Kidney glomerular epithelial cell (primary cell): ENCODE results near the gene EEF1B2.
A peak's percentile ranks its signal among the peaks of the same experiment; 100 is the strongest.
"Not testable (repeated sequence)": the region's sequence is repeated elsewhere in the genome, so short reads cannot be mapped to it uniquely, and the experiment has no call there.

ENCODE experiments used
- DNase-seq: peaks from one replicate; lab custom pipeline; 2025; lab: John Stamatoyannopoulos, UW

Gene EEF1B2

DNA sequence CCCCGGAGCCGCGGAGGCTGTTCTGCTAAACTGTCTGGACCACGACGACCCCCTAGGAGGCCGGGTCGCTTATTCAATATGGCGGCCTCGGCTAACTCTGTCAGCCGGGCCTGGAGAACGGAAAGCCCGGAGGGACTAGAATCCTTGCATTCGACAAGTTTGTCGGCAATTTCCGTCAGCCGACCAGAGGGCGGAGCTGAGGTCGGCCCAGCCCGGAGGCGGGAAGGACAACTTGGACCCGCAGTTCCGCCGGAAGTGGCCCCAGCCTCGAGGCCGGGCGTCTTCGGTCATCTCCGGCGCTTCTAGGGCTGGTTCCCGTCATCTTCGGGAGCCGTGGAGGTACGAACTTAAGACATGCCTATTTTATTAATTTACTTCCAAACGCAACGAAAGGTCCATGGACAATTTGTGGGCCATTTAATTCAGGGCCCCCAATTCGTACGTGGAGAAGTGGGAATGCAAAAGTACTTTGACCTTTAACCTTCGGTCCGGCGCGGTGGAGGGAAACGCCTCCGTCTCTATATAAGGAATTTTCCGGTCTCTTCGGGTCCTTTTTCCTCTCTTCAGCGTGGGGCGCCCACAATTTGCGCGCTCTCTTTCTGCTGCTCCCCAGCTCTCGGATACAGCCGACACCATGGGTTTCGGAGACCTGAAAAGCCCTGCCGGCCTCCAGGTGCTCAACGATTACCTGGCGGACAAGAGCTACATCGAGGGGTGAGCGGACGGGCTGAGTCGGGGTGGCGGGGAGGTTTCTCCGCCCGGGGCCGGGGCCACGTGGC is at the start of gene EEF1B2, which contains the start of gene NDUFS1:
Gene EEF1B2, plus strand, starts transcription at position 550 of the 779 bp plus-strand sequence. Its CDS starts 85 bp downstream, at position 635.
Gene NDUFS1, minus strand, starts transcription at position 99 of the 779 bp plus-strand sequence. CDS start 5,766 bp downstream, outside the sequence.
- DNase-seq: peak; percentile 90

GRCh38 chr2:206112108-206112507 is 47.6 kb upstream of the EEF1B2 start:
- DNase-seq: no peak

GRCh38 chr2:206112846-206113547 is 46.7 kb upstream of the EEF1B2 start:
- DNase-seq: no peak

- DNase-seq: no peak
Measured at GRCh38 chr2:206115026-206115578, 44.6 kb upstream of the EEF1B2 start.

DNA sequence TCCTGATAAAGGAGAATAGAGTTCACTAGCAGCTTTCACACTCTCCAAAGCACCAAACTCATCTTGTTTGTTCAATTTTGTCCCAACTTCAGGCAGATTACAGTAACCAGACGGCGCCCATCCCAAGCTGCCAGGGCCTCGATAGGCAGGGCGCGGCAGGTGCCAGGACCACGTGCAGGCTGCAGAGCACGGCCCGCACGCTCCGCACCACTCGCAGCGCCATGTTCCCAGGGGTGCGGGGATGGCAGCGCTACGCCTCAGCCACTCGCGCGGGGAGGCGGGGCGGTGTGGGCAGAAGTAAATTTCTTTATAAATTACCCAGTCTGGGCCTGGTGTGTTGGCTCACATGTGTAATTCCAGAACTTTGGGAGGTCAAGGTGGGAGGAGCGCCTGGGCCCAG is 43.4 kb upstream of the EEF1B2 start:
- no peak for DNase-seq

DNA sequence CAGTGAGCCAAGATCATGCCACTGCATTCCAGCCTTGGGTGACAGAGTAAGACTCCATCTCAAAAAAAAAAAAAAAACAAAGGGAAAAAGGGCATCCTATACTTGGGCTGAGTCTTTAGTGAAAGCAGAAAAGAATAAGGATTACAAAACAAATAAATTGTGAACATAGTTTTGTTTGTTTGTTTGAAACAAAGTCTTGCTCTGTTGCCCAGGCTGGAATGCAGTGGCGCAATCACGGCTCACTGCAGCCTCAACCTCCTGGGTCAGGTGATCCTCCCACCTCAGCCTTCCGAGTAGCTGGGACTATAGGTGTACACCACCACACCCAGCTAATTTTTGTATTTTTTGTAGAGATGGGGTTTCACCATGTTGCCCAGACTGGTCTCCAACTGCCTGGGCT is 37.1 kb upstream of the EEF1B2 start:
- DNase-seq: not testable (repeated sequence)

DNA sequence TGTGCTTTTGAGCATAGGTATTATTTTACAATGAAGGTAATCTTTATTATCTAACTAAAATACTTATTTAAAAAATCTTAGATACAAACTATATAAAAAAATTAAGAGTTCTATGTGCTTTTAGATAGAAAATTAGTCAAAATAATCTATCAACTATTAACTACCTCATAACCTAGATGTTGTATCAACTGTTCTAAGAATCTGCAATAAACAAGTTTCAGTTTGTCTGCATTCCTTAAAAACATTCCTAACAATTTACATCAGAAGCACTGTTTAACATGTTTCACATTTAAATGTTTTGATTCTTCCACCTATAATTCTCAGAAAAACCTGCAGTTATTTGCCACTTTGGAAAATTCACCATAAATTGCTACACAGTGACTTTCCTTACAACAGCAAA is 33.8 kb upstream of the EEF1B2 start:
- no peak for DNase-seq

DNA sequence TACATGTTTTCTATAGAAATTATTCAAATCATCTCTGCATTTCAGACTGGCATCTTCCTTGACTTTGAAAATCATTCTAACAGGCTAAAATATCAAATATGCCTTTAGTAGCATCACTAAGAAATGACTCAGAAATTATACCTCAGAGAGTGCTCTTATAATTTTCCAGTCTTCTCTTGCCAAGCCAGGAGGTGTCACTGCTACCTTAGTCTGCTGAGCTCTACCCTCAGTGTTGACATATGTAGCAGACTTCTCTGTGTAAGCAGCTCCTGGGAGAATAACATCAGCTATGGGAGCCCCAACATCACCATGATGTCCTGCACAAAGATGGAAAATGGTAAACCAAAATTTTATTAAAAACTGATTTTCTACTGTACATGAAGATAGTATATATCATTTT is 32.0 kb upstream of the EEF1B2 start:
- DNase-seq: no peak

DNA sequence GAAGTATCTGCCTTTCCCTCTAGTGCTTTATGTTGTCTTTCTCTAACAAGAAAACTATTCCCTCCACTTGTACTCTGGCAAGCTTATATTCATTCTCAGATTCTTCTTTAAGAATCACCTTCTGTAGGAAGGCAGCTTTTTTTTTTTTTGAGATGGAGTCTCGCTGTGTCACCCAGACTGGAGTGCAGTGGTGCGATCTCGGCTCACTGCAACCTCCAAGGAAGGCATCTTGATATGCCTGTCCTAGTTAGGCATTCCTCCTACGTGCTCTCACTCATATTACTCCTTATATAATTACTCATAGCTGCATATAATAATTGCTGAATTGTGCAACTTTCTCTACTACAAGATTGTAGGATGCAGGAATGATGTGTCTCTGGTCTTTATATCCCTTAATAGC is 16.2 kb upstream of the EEF1B2 start:
- DNase-seq: no peak

DNA sequence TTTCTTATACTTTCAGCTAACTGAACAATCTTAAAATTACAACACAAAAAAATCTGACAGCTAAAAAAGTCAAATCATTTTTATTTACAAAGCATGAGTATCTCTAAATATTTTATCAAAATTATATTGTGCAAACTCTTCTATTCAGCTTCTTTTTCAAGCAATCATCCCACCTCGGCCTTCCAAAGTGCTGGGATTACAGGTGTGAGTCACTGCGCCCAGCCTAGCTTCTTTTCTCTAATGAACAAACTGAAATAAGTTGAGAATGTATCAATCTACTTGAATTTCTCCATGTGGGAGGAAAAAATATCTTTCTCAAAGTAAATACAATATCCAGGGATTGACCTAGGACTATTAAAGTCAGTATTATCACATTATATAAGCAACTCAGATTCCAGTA is 15.3 kb upstream of the EEF1B2 start:
- no peak for DNase-seq

DNA sequence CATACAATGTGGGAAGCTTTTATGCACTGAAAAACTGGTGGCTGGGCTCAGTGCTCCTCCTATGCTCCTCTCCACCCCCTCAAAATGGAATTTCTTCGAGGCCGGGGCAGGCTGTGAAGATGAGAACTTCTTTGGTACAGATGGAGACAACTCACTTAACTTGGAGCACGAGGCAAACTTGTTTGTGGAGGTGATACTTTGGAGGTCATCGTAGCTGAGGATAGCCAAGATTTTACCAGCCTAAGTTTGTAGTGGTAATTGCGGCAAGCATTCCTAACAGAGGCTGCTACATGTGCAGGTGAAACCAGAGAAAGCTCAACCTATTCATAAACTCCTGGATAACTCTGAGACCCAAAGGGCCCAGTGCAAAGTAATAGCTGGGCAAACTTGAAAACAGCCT is 14.0 kb upstream of the EEF1B2 start:
- DNase-seq: no peak

DNA sequence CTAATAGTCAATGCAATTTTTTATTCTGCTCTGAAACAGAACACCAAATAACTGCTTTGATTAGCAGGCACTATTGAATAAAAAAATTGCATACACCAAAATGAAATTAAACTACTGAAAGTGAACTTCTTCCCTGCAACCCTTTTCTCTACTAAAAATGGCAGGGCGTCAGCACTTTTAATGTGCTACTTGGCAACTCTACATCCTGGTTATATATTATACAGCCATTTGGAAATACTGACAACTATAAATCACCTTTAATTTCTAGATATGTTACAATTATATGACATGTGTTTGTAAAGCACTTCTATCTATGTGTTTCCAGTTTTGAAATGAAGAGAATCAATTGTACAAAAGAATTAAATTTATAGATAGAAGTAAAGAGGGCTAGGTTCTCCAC is 10.4 kb upstream of the EEF1B2 start:
- DNase-seq: no peak

DNA sequence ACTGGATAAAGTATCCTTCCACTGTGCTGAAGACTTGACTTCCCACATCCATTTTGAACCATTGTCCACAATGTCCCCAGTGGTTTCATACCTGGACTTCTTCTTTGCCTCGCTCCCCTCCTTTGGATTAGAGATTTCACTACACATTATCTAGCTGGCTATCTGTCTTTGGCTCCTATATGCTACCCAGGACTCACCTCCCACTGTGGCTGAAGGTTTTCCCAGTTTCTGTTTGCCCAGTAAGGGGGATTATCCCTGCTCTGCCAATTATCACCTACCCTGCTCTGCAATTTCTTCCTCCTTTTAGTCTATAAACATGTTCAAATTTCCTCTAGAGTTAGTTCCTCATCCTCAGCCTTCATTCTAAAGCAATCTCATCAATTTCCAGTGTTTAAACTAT is 9.5 kb upstream of the EEF1B2 start:
- no peak for DNase-seq

- DNase-seq: no peak
Measured at GRCh38 chr2:206150631-206151030, 9.1 kb upstream of the EEF1B2 start.

- DNase-seq: no peak
Measured at GRCh38 chr2:206154197-206154596, 5.5 kb upstream of the EEF1B2 start.

DNA sequence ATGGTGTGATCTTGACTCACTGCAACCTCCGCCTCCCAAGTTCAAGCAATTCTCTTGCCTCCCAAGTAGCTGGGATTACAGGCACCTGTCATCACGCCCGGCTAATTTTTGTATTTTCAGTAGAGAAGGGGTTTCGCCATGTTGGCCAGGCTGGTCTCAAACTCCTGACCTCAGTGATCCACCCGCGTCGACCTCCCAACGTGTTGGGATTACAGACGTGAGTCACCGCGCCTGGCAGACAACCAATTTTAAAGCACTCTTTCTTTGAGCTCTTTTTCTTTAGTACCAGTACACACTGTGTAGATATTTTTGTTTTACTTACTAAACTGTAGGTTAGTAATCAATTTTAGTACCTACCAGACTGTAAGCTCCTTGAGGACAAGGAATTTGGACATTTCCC is 2.7 kb upstream of the EEF1B2 start:
- DNase-seq: not testable (repeated sequence)

DNA sequence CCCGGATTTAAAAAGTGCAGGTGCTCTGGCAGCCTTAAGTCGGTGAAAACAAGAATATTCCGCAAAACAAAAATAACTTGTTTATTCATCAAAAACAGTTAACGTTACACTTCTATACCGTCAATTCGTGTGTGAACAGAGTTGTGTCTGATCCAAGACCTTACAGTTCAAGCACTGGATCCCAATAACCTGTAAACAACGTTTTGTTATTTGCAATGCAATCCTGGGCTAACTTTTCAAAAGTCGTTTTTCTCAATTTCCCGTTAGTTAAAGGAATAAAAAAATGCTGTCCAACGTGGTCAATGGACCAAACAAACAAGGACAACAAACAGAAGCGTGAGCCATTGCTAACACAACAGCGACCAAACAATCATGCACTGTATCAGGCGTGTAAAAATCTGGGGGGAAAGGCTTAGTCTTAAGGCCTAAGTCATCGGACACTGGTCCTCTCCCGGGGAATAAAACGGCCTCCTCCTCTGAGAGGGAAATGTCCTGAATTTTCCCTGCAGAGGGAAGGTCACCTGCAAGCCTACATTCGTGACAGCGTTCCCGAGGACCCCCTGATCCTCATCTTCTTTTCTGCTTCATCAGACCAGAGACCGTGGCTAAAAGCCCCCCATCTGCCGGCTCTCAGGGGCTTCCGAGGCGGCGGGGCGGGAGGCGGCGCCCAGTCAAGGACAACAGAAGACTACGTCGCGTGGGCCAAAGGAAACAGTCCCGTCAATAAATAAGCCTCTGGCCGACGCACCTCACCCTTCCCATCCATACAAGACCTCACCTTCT is 941 bp upstream of the EEF1B2 start:
- peak; percentile 24 for DNase-seq

DNA sequence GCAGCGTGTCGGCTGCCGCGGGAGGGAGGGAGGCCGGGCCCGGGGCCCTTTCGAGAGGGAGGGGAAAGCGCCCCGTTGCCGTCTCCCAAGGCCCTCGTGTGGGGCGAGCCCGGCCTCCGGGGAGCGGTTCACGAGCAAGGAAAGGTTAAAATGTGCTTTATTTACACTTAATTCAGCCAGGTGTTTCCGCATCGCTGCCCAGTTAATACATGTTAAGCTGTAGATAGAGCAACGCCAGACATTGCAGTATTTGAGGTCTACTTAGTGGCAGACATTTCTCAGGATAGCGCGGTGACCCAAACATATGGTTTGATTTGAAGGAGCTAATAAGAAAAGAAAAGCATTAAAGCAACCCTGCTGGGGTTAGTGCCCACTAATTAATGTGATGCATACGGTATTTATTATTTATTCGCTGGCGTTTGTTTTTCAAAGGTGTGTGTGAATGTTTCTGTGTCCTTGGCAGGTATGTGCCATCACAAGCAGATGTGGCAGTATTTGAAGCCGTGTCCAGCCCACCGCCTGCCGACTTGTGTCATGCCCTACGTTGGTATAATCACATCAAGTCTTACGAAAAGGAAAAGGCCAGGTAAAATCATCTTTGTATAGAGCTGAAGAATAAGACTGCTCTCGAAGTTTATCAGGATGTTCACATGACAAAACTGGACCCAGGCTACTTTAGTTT is 571 bp downstream of the EEF1B2 start:
- no peak for DNase-seq

DNA sequence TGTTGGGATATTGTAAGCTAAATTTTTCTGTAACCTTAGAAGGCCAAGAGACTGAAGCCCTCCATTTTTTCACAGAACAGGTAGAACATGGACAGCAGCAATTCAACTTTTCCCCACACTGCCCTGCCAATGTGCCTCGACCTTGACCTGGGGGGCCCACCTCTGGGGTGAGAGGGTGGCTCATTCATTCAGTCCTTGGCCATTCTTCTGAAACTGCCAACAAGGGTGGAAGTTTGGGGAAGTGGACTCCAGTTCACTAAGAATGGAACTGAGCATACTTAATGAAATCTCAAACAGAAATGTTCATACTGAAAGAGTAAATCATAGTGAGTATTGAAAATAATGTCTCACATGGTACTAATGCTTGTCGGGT is 1.1 kb downstream of the EEF1B2 start:
- DNase-seq: no peak

- not testable (repeated sequence) for DNase-seq
Measured at GRCh38 chr2:206162401-206162800, 2.7 kb downstream of the EEF1B2 start.

DNA sequence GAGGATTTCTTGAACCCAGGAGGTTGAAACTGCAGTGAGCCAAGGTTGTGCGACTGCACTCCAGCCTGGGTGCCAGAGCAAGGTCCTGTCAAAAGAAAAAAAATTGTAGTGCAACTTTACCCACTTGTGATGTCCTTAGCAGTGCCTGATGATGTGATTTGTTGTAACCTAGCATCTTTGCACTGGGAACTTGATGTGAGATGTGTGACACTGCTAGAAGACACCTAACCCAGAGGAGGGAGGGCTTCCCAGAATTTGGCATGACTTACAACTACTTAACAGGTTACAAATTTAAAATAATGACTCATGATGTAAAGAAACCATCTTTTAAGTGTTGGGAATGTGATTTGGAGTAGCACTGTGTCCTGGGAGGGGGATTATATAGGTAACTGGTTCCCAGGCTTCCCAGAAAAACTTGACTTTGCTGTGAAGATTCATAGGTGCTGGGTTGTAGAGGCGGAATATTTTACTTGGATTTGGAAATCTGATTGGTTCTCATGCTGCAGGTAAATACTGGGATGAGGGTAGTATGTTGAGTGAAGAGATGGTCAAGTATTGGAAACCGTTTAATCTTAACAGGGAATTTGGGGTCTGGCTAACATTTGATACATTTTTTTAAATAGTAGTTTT is 3.7 kb downstream of the EEF1B2 start:
- DNase-seq: no peak
